Hepatocyte (in vitro differentiated cells): ENCODE data around the gene GRHL1. TPM values are rescaled to one million over a fixed set of nuclear protein-coding genes. Genes with fewer than 3 reads are reported as not detected.

Source experiments
- DNase-seq: peaks from one replicate; pipeline ENCODE4 v3.0.0-alpha.2; 2016; ENCODE audit warnings: low spot score
- H2AFZ ChIP-seq: fragments of 200-600 bp; sonication (generic); 2 replicates; pipeline ENCODE4 v1.6.0; 2016; ENCODE audit warnings: antibody characterized with exemption, mild to moderate bottlenecking
- H3K27ac ChIP-seq: fragments of 200-600 bp; sonication (generic); 2 replicates; pipeline ENCODE4 v1.5.1; 2016; ENCODE audit warnings: mild to moderate bottlenecking
- H3K27me3 ChIP-seq: fragments of 200-600 bp; sonication (generic); 2 replicates; pipeline ENCODE4 v1.6.1; 2016
- H3K36me3 ChIP-seq: fragments of 200-600 bp; sonication (generic); replicated peaks from 2 replicates; pipeline ENCODE4 v1.5.1; 2016; ENCODE audit warnings: low read depth; ENCODE audit not compliant: insufficient read depth
- H3K4me1 ChIP-seq: fragments of 200-600 bp; sonication (generic); 2 replicates; pipeline ENCODE4 v1.5.1; 2016; ENCODE audit warnings: mild to moderate bottlenecking, moderate library complexity; ENCODE audit not compliant: insufficient read depth
- H3K4me2 ChIP-seq: fragments of 200-600 bp; sonication (generic); 2 replicates; pipeline ENCODE4 v1.6.0; 2016
- H3K4me3 ChIP-seq: fragments of 200-600 bp; sonication (generic); 2 replicates; pipeline ENCODE4 v1.5.1; 2016; ENCODE audit warnings: mild to moderate bottlenecking
- H3K79me2 ChIP-seq: fragments of 200-600 bp; sonication (generic); 2 replicates; pipeline ENCODE4 v1.6.0; 2017; ENCODE audit warnings: mild to moderate bottlenecking
- H3K9me2 ChIP-seq: fragments of 200-600 bp; sonication (generic); replicated peaks from 2 replicates; pipeline ENCODE4 v1.6.0; 2017; ENCODE audit warnings: mild to moderate bottlenecking; ENCODE audit not compliant: insufficient read depth
- H3K9me3 ChIP-seq: fragments of 200-600 bp; sonication (generic); 2 replicates; pipeline ENCODE4 v1.5.1; 2016; ENCODE audit warnings: low read depth, mild to moderate bottlenecking
- H4K20me1 ChIP-seq: fragments of 200-600 bp; sonication (generic); 2 replicates; pipeline ENCODE4 v1.6.0; 2016; ENCODE audit warnings: mild to moderate bottlenecking; ENCODE audit not compliant: insufficient read depth, poor library complexity, severe bottlenecking
- CTCF ChIP-seq: fragments of 200-600 bp; sonication (generic); IDR thresholded peaks from 2 replicates; pipeline ENCODE4 v1.5.1; 2016; ENCODE audit warnings: antibody characterized with exemption, mild to moderate bottlenecking; ENCODE audit not compliant: poor library complexity
- EZH2 ChIP-seq: fragments of 200-600 bp; sonication (generic); IDR thresholded peaks from 2 replicates; pipeline ENCODE4 v1.6.1; 2016; ENCODE audit warnings: antibody characterized with exemption, mild to moderate bottlenecking, borderline replicate concordance
- EZH2phosphoT487 ChIP-seq: fragments of 200-600 bp; sonication (generic); IDR thresholded peaks from one replicate; pipeline ENCODE4 v1.6.1; 2018; ENCODE audit warnings: antibody characterized with exemption, mild to moderate bottlenecking, low read depth, moderate library complexity; ENCODE audit not compliant: unreplicated experiment, severe bottlenecking
- WGBS: methylation state at CpG from one replicate; pipeline ENCODE4 v1.1.6; 2016; ENCODE audit warnings: low lambda C conversion rate; ENCODE audit errors: missing lambda C conversion rate; 5-methylcytosine and 5-hydroxymethylcytosine counted together
- polyA plus RNA-seq: library from polyadenylated mRNA; unstranded; fragments of >200 nt; fragmentation: Nextera tagmentation; extraction: Ambion mirVana; gene quantifications from 2 replicates; pipeline ENCODE4 v1.2.1, GENCODE V29; 2016
- total RNA-seq: library from RNA; depleted of rRNA; stranded (reverse); fragments of >200 nt; gene quantifications from 2 replicates; pipeline ENCODE4 v1.2.3, GENCODE V29; 2014

The GRHL1 gene
- total and polyA plus RNA-seq, 2 experiments from 2014 or later, result 4.0 to 10.9 TPM

- Histone ChIP-seq H3K9me2 (no peaks in the 10 kb centered on the region), H3K79me2 (no peaks in the 10 kb centered on the region), H3K27me3 (no peaks in the 10 kb centered on the region), H3K4me1 (no peaks in the 10 kb centered on the region), H3K4me2 (no peak overlapping the region), H3K27ac (no peak overlapping the region), H3K36me3 (no peaks in the 10 kb centered on the region), H3K9me3 (no peaks in the 10 kb centered on the region), H2AFZ (no peak overlapping the region), H4K20me1 (no peaks in the 10 kb centered on the region), H3K4me3 (no peak overlapping the region)
- peak; percentile 43 for DNase-seq
- TF ChIP-seq CTCF, result peak; percentile 8
- TF ChIP-seq EZH2phosphoT487, result no peak
- 89% methylated on average over 4 of the region's 4 CpGs for WGBS
Measured at GRCh38 chr2:10022445-10022844, 71.0 kb downstream of the GRHL1 start.

DNA sequence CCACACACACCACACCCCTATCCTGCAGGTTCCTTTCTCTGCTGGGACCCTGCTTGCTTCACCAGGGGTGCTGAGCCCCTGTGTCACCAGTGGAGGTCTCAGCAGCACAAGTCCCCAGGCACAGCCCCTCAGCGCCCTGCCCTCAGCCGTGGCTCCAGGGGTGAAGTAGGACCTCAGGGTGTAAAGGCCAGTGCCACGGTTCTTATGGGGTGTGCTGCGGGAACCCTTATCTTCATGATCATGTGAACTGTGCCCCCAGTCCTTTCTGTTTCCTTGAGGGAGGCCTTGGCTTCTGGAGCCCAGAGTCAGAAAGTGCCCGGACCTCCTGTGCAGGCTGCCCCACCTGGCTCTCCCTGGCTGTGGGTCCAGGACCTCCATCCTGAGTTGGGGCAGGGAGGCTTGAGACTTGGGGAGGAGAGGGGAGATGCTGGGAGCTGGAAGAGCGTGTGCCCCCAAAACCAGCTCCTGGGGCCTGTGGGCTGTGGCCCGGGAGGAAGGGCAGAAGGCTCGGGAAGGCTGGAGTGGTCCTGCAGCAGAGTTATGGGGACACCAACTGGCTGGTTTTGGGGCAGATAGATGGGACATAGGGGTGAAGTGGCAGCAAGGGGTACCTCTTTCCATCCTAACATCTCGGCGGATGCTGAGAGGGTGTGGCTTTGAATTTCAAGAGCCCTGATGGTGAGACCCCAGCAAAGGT, 71.6 kb downstream of the GRHL1 start:
- DNase-seq, result no peak
- Histone ChIP-seq H2AFZ (no peak overlapping the region), H3K4me3 (no peak overlapping the region), H3K27me3 (no peaks in the 10 kb centered on the region), H3K4me1 (no peaks in the 10 kb centered on the region), H3K79me2 (no peaks in the 10 kb centered on the region), H3K9me3 (no peaks in the 10 kb centered on the region), H3K36me3 (no peaks in the 10 kb centered on the region), H3K9me2 (no peaks in the 10 kb centered on the region), H4K20me1 (no peaks in the 10 kb centered on the region), H3K27ac (no peak overlapping the region), H3K4me2 (no peak overlapping the region)
- WGBS, result 77% methylated on average over 9 of the region's 10 CpGs
- TF ChIP-seq CTCF, result no peak
- TF ChIP-seq EZH2phosphoT487, result no peak
- TF ChIP-seq EZH2, result no peak

GRCh38 chr2:10026940-10027569, 75.6 kb downstream of the GRHL1 start:
- H2AFZ ChIP-seq, result no peak overlapping the region

More at GRCh38 chr2:10026940-10027569, 75.6 kb downstream of the GRHL1 start:
- no peaks in the 10 kb centered on the region for H3K9me2 ChIP-seq
- no peak for TF ChIP-seq EZH2
- no peak for TF ChIP-seq EZH2phosphoT487
- TF ChIP-seq CTCF, result no peak
- H3K27me3 ChIP-seq, result no peaks in the 10 kb centered on the region
- no peak for DNase-seq
- no peak overlapping the region for H3K27ac ChIP-seq
- 86% methylated on average over 8 of the region's 8 CpGs for WGBS
- H3K9me3 ChIP-seq, result no peaks in the 10 kb centered on the region
- H3K36me3 ChIP-seq, result no peaks in the 10 kb centered on the region
- H3K4me2 ChIP-seq, result no peak overlapping the region
- no peaks in the 10 kb centered on the region for H3K79me2 ChIP-seq
- peaks cover 8% of the 10 kb centered on the region for H3K4me1 ChIP-seq
- H4K20me1 ChIP-seq, result no peaks in the 10 kb centered on the region
- H3K4me3 ChIP-seq, result no peak overlapping the region
